Ascending aorta (tissue), 2 donors: ENCODE measurements around the gene OTOP1. TPM values are rescaled to one million over a fixed set of nuclear protein-coding genes. Genes with fewer than 3 reads are reported as not detected.
"Not testable (repeated sequence)": the region's sequence is repeated elsewhere in the genome, so short reads cannot be mapped to it uniquely, and the experiment has no call there.

Source experiments
- DNase-seq, 2 donors: peaks; one replicate each; pipeline ENCODE4 v3.0.0-alpha.2; 2019; ENCODE audit warnings: low spot score in 2 of 2
- H3K27ac ChIP-seq, 2 donors: fragments of 200-600 bp; sonication (generic); one replicate each; pipeline ENCODE4 v1.5.1; 2016 to 2017; ENCODE audit warnings: mild to moderate bottlenecking in 1 of 2
- H3K27me3 ChIP-seq: fragments of 200-600 bp; sonication (generic); one replicate; pipeline ENCODE4 v1.5.1; 2017
- H3K36me3 ChIP-seq, 2 donors: fragments of 200-600 bp; sonication (generic); one replicate each; pipeline ENCODE4 v1.5.1; 2016
- H3K4me1 ChIP-seq, 2 donors: fragments of 200-600 bp; sonication (generic); one replicate each; pipeline ENCODE4 v1.5.1; 2016 to 2017; ENCODE audit warnings: mild to moderate bottlenecking in 1 of 2
- H3K4me3 ChIP-seq, 2 donors: fragments of 200-600 bp; sonication (generic); one replicate each; pipeline ENCODE4 v1.5.1; 2016 to 2017; ENCODE audit warnings: mild to moderate bottlenecking in 1 of 2
- H3K9me3 ChIP-seq, 2 donors: fragments of 200-600 bp; sonication (generic); one replicate each; pipeline ENCODE4 v1.5.1; 2016
- CTCF ChIP-seq, 3 experiments: fragments of 200-600 bp in 2 of 3; fragments of 450-650 bp in 1 of 3; sonication (generic) in 2 of 3; IDR thresholded peaks; one replicate each; pipeline ENCODE4 v1.5.1; 2016 to 2019; ENCODE audit warnings: antibody characterized with exemption in 3 of 3, mild to moderate bottlenecking in 1 of 3, moderate library complexity in 1 of 3
- intact Hi-C: fragments of 100-400 bp; cut with DNase I; formaldehyde crosslinking; loops from one replicate; pipeline ENCODE4 v1.15.1; 2023
- total RNA-seq: library from RNA; depleted of rRNA; stranded (reverse); fragments of >200 nt; gene quantifications from one replicate; pipeline ENCODE4 v1.1.0, GENCODE V29; 2016

OTOP1 gene
- total RNA-seq, 1 donor from 2014 or later = not detected

GRCh38 chr4:4248029-4248884 lies 21.5 kb upstream of the OTOP1 start, which contains the start of gene TMEM128:
TMEM128 (minus strand) TSS chr4:4248223; CDS start chr4:4248202, 21 bp downstream.
- no peaks in the 10 kb centered on the region for H3K9me3 ChIP-seq
- peak within 1 kb of the TSS; percentile 69 to 86 for H3K4me3 ChIP-seq
- H3K27me3 ChIP-seq = no peaks in the 10 kb centered on the region
- H3K36me3 ChIP-seq = peaks cover 10 to 25% of the 10 kb centered on the region in 2 donors
- H3K4me1 ChIP-seq = peaks cover 2 to 11% of the 10 kb centered on the region in 2 donors
- peak in 2 of 3 experiments; percentile 15 to 17 for TF ChIP-seq CTCF (IDR thresholded peaks at IDR 0.05)
- H3K27ac ChIP-seq = peak within 1 kb of the TSS; percentile 89 to 96
- DNase-seq = peak; percentile 53 to 97
- intact Hi-C loops = loop anchor here (1.0 to 10.0 kb wide), 4 partner anchors 42 to 953 kb away; partner anchors contain the start of genes LYAR, RGS12 and ZBTB49

- no peaks in the 10 kb centered on the region for H3K9me3 ChIP-seq
- H3K4me3 ChIP-seq = peak overlapping the region; percentile 69 to 86
- peak overlapping the region; percentile 89 to 96 for H3K27ac ChIP-seq
- no peaks in the 10 kb centered on the region for H3K27me3 ChIP-seq
- intact Hi-C loops = loop anchor here (1.0 to 10.0 kb wide), 4 partner anchors 43 to 953 kb away; partner anchors contain the start of genes LYAR, RGS12 and ZBTB49
- no peak for DNase-seq
- H3K36me3 ChIP-seq = peaks cover 10 to 30% of the 10 kb centered on the region in 2 donors
- H3K4me1 ChIP-seq = peaks cover 2 to 11% of the 10 kb centered on the region in 2 donors
- no peak for TF ChIP-seq CTCF (IDR thresholded peaks at IDR 0.05)
Measured at GRCh38 chr4:4247696-4248028, 20.9 kb upstream of the OTOP1 start.

DNA sequence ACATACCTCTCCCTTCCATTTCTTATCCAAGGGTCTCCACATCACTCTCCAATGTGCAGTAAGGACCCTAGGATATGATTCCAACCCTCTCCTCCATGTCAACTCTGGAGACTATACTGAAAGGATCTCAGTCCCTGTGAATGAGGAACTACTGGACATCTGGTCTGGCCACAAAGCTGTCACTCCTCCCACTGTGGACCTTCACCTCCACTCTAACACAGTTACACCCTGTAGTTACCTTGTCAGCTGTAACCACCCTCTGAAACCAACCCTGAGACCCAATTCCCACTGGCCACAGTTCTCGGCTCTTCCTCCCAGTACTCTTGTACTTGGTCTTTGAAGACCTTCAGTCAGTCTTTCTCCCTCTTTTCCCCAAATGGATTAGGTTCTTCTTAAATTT lies 18.4 kb upstream of the OTOP1 start:
- intact Hi-C loops = loop anchor here (5.0 to 10.0 kb wide), 2 partner anchors 288 to 950 kb away; partner anchors contain the start of gene RGS12
- no peak for TF ChIP-seq CTCF (IDR thresholded peaks at IDR 0.05)

GRCh38 chr4:4239551-4239950 lies 12.8 kb upstream of the OTOP1 start:
- H3K27me3 ChIP-seq, intact Hi-C loops: not testable (repeated sequence)

More for the DNA sequence above, 18.4 kb upstream of the OTOP1 start:
- Histone ChIP-seq H3K27ac (no peak overlapping the region), H3K9me3 (no peaks in the 10 kb centered on the region), H3K4me1 (peaks cover 2 to 11% of the 10 kb centered on the region in 2 donors), H3K4me3 (no peak overlapping the region), H3K27me3 (no peaks in the 10 kb centered on the region), H3K36me3 (peaks cover 19 to 51% of the 10 kb centered on the region in 2 donors)
- peak in 1 of 2 donors; percentile 28 for DNase-seq

GRCh38 chr4:4233610-4234009 lies 6.9 kb upstream of the OTOP1 start:
- Histone ChIP-seq H3K4me1 (no peaks in the 10 kb centered on the region), H3K27me3 (no peaks in the 10 kb centered on the region)
- intact Hi-C loops = no loop called here

More at GRCh38 chr4:4239551-4239950, 12.8 kb upstream of the OTOP1 start:
- H3K4me3 ChIP-seq, H3K27ac ChIP-seq, H3K4me1 ChIP-seq, DNase-seq, H3K9me3 ChIP-seq: not testable (repeated sequence)
- H3K36me3 ChIP-seq = peaks cover 40 to 72% of the 10 kb centered on the region in 2 donors

More at GRCh38 chr4:4233610-4234009, 6.9 kb upstream of the OTOP1 start:
- Histone ChIP-seq H3K27ac (no peak overlapping the region), H3K36me3 (peaks cover 13 to 19% of the 10 kb centered on the region in 2 donors), H3K4me3 (no peak overlapping the region), H3K9me3 (peaks cover 8 to 10% of the 10 kb centered on the region in 2 donors)
- DNase-seq = no peak
- no peak for TF ChIP-seq CTCF (IDR thresholded peaks at IDR 0.05)
